HCT116 (cell line): Measurements from ENCODE around the gene CD96. TPM values are rescaled to one million over a fixed set of nuclear protein-coding genes. Genes with fewer than 3 reads are reported as not detected.

Experiments used
- ATAC-seq: fragments of 200-7000 bp; cut with Tn5 transposase; 2 replicates; pipeline ENCODE4 v1.9.1; 2020; ENCODE audit warnings: mild to moderate bottlenecking, moderate library complexity
- BruUV-seq: library from RNA; stranded (reverse); fragments of 400-500 nt; replicated peaks from 2 replicates; lab custom pipeline; 2021; lab: Mats Ljungman, UMichigan
- CTCF ChIA-PET: fragments of 300-600 bp; sonication (Branson Sonifier 250); formaldehyde crosslinking; loops from one replicate; lab custom pipeline; 2021; ENCODE audit warnings: antibody characterized with exemption; lab: Charles Lee
- POLR2A ChIA-PET: fragments of 300-600, 350-600 bp; sonication (Branson Sonifier 250); formaldehyde crosslinking; loops from one replicate; lab custom pipeline; 2021; ENCODE audit warnings: antibody characterized with exemption; lab: Charles Lee
- RAD21 ChIA-PET, 2 experiments: fragments of 300-600 bp; sonication (Branson Sonifier 250); formaldehyde crosslinking; loops; one replicate each; lab custom pipeline; 2023; ENCODE audit warnings: low total read pairs in 2 of 2; ENCODE audit not compliant: uncharacterized antibody in 2 of 2, unreplicated experiment in 2 of 2, low non-redundant PET in 1 of 2; lab: Charles Lee
- DNase-seq: peaks from one replicate; pipeline ENCODE4 v3.0.0-alpha.2; 2010; ENCODE audit warnings: low read depth, low spot score
- H2AFZ ChIP-seq: fragments of 200-600 bp; shearing (Covaris generic), sonication (generic); 2 replicates; pipeline ENCODE4 v1.6.1; 2017; ENCODE audit warnings: low read depth, mixed run types, mixed read lengths, antibody characterized with exemption, low read length; ENCODE audit not compliant: poor library complexity, severe bottlenecking
- H3K27ac ChIP-seq: 2 replicates; pipeline ENCODE4 v1.5.1; 2012; ENCODE audit warnings: low read depth, low read length
- H3K27me3 ChIP-seq: fragments of 200-600 bp; sonication (generic); 2 replicates; pipeline ENCODE4 v1.6.1; 2016; ENCODE audit warnings: mixed run types, low read length, mixed read lengths; ENCODE audit not compliant: insufficient read depth
- H3K36me3 ChIP-seq, 2 experiments: fragments of 200-500 bp in 1 of 2; fragments of 200-600 bp in 1 of 2; sonication (Bioruptor generic) in 1 of 2; sonication (generic) in 1 of 2; 2 replicates each; pipeline versions ENCODE4 v1.5.1 to v1.6.1; 2014 to 2016; ENCODE audit warnings: low read length in 2 of 2, inconsistent platforms in 1 of 2, mixed read lengths in 1 of 2, mixed run types in 1 of 2; ENCODE audit not compliant: insufficient read depth in 2 of 2, control insufficient read depth in 1 of 2
- H3K4me1 ChIP-seq, 2 experiments: fragments of 200-600 bp in 1 of 2; sonication (generic) in 1 of 2; 2 replicates each; pipeline versions ENCODE4 v1.5.1 to v1.6.1; 2012 to 2017; ENCODE audit warnings: low read length in 2 of 2, inconsistent platforms in 1 of 2, mild to moderate bottlenecking in 1 of 2, mixed read lengths in 1 of 2, mixed run types in 1 of 2, moderate library complexity in 1 of 2; ENCODE audit not compliant: insufficient read depth in 2 of 2, control insufficient read depth in 1 of 2
- H3K4me2 ChIP-seq: fragments of 200-600 bp; sonication (generic); 2 replicates; pipeline ENCODE4 v1.6.1; 2017; ENCODE audit warnings: mixed run types, low read length, mixed read lengths
- H3K4me3 ChIP-seq, 2 experiments: fragments of 200-600 bp in 1 of 2; sonication (generic) in 1 of 2; replicated peaks in 1 of 2; 2 replicates each; pipeline ENCODE4 v1.5.1; 2011 to 2016; ENCODE audit warnings: low read length in 2 of 2, control low read depth in 1 of 2, low read depth in 1 of 2, mild to moderate bottlenecking in 1 of 2, mixed read lengths in 1 of 2, mixed run types in 1 of 2
- H3K79me2 ChIP-seq: fragments of 200-600 bp; sonication (generic); 2 replicates; pipeline ENCODE4 v1.6.1; 2017; ENCODE audit warnings: mild to moderate bottlenecking, mixed run types, low read length, moderate library complexity, mixed read lengths; ENCODE audit not compliant: insufficient read depth
- H3K9ac ChIP-seq: fragments of 200-600 bp; sonication (generic); 2 replicates; pipeline ENCODE4 v1.6.1; 2016; ENCODE audit warnings: low read length, mixed read lengths
- H3K9me2 ChIP-seq: fragments of 200-600 bp; sonication (generic), shearing (Covaris generic); 2 replicates; pipeline ENCODE4 v1.6.1; 2017; ENCODE audit warnings: mixed run types, mild to moderate bottlenecking, moderate library complexity; ENCODE audit not compliant: insufficient read depth
- H3K9me3 ChIP-seq, 2 experiments: fragments of 200-500 bp in 1 of 2; fragments of 200-600 bp in 1 of 2; sonication (Bioruptor generic) in 1 of 2; sonication (generic) in 1 of 2; 2 replicates each; pipeline ENCODE4 v1.6.1; 2014 to 2017; ENCODE audit warnings: low read length in 2 of 2, mixed read lengths in 2 of 2, inconsistent platforms in 1 of 2, low read depth in 1 of 2, mild to moderate bottlenecking in 1 of 2, mixed run types in 1 of 2, moderate library complexity in 1 of 2; ENCODE audit not compliant: control insufficient read depth in 1 of 2, insufficient read depth in 1 of 2
- H4K20me1 ChIP-seq: fragments of 200-600 bp; sonication (generic), shearing (Covaris generic); 2 replicates; pipeline ENCODE4 v1.6.1; 2017; ENCODE audit warnings: mixed run types, mild to moderate bottlenecking, moderate library complexity; ENCODE audit not compliant: insufficient read depth
- RAD21 ChIP-seq: IDR thresholded peaks from 2 replicates; pipeline ENCODE4 v1.6.1; 2012; ENCODE audit warnings: low read depth, mild to moderate bottlenecking
- TCF7L2 ChIP-seq: IDR thresholded peaks from 2 replicates; pipeline ENCODE4 v1.7.0; 2011; ENCODE audit warnings: borderline replicate concordance, inconsistent platforms; ENCODE audit not compliant: insufficient read depth, insufficient read length; ENCODE audit errors: extremely low read depth
- YY1 ChIP-seq: IDR thresholded peaks from 2 replicates; pipeline ENCODE4 v1.6.1; 2011; ENCODE audit warnings: low read length, low read depth, moderate library complexity, mild to moderate bottlenecking; ENCODE audit not compliant: insufficient replicate concordance; ENCODE audit errors: extremely low read depth
- intact Hi-C: fragments of 100-400 bp; cut with micrococcal nuclease; formaldehyde crosslinking; loops from 2 replicates; pipeline ENCODE4 v1.10.0; 2022
- total RNA-seq: library from RNA; stranded (reverse); gene quantifications from one replicate; pipeline ENCODE4 v1.2.1, GENCODE V29; 2021; ENCODE audit not compliant: unreplicated experiment

CD96 gene
- total RNA-seq, 1 experiment from 2014 or later: 0.42 TPM

GRCh38 chr3:111688190-111688800, 146.3 kb downstream of the CD96 start:
- Histone ChIP-seq H3K36me3 (no peaks in the 10 kb centered on the region), H3K9ac (no peak overlapping the region), H4K20me1 (no peaks in the 10 kb centered on the region), H3K4me3 (no peak overlapping the region), H3K27ac (no peak overlapping the region), H3K9me3 (no peaks in the 10 kb centered on the region), H2AFZ (no peak overlapping the region), H3K4me1 (peaks cover 0 to 39% of the 10 kb centered on the region in 2 experiments; a peak in 3 of 4 replicates), H3K9me2 (no peaks in the 10 kb centered on the region), H3K4me2 (no peak overlapping the region), H3K27me3 (no peaks in the 10 kb centered on the region), H3K79me2 (peaks cover 87% of the 10 kb centered on the region)
- POLR2A ChIA-PET: no interaction called here
- RAD21 ChIA-PET: no interaction called here
- ATAC-seq: no peak
- TF ChIP-seq YY1 (no peak), TCF7L2 (no peak)
- intact Hi-C loops: no loop called here
- DNase-seq: no peak
- BruUV-seq: no TSS peak
- CTCF ChIA-PET: interaction anchor here (0.8 to 2.5 kb wide), 4 partner anchors 19 to 110 kb away, joined by 3 to 8 read pairs (median 6); no protein-coding TSS in a partner anchor

DNA sequence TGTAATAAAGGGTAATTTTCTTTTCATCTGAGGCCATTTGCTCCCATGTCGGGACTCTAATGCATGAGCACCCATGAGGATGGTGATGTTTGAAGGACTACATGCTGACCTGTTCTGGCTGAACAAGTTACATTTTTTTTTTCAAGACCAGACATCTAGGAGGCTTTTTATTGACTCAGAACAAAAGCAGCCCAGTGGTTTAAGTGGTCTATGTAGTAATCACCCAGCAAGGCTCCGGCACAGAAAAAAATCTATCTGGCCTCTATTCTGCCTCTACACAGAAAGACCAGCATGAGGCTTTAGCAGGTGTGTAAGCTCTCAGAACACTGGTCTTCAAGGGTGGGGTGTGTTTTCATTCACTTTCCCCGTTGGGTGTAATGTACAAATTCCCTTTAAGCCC, 148.2 kb downstream of the CD96 start:
- ATAC-seq (no peak), DNase-seq (no peak)
- ChIA-PET RAD21 (interaction anchor here in 1 of 2 experiments (1.9 kb wide), 1 partner anchor 112 kb away, joined by 7 read pairs; no protein-coding TSS in a partner anchor), POLR2A (no interaction called here), CTCF (interaction anchor here (1.7 to 4.8 kb wide), 3 partner anchors 9 to 112 kb away, joined by 5 to 43 read pairs (median 34); no protein-coding TSS in a partner anchor)
- Histone ChIP-seq H3K4me2 (0 out of 2 replicates have a peak overlapping the region, but pooled peaks have one; percentile 1), H3K4me1 (peaks cover 3 to 58% of the 10 kb centered on the region in 2 experiments), H3K4me3 (no peak overlapping the region), H3K27ac (no peak overlapping the region), H3K27me3 (no peaks in the 10 kb centered on the region), H3K79me2 (peaks cover 89% of the 10 kb centered on the region), H4K20me1 (no peaks in the 10 kb centered on the region), H2AFZ (no peak overlapping the region), H3K9me3 (no peaks in the 10 kb centered on the region), H3K36me3 (no peaks in the 10 kb centered on the region), H3K9me2 (no peaks in the 10 kb centered on the region), H3K9ac (no peak overlapping the region)
- no peak for TF ChIP-seq RAD21
- no TSS peak for BruUV-seq
- intact Hi-C loops: no loop called here
